HepG2 (cell line): ENCODE data around the gene LRIG3.

Source experiments
- CTCF ChIP-seq: sonication (generic); formaldehyde crosslinking; IDR thresholded peaks from 2 replicates; pipeline ENCODE4 v1.5.0; 2020; ENCODE audit warnings: mild to moderate bottlenecking, missing genetic modification reagents, moderate library complexity
- NFIC ChIP-seq: IDR thresholded peaks from 2 replicates; pipeline ENCODE4 v1.6.1; 2012; ENCODE audit warnings: mild to moderate bottlenecking, low read length, inconsistent platforms

GRCh38 chr12:58918469-58918844 lies 1.8 kb downstream of the LRIG3 start:
- no peak for TF ChIP-seq CTCF (CRISPR knock-in tag)
- no peak for TF ChIP-seq NFIC
